H1 (cell line): Measurements from ENCODE around the gene NT5DC1. TPM values are rescaled to one million over a fixed set of nuclear protein-coding genes. Genes with fewer than 3 reads are reported as not detected.

ENCODE experiments used
- CTCF ChIA-PET: fragments of 300-600 bp; sonication (Branson Sonifier 250); formaldehyde crosslinking; loops from one replicate; lab custom pipeline; 2021; ENCODE audit not compliant: partially characterized antibody; lab: Charles Lee
- POLR2A ChIA-PET: fragments of 300-600 bp; sonication (Branson Sonifier 250); formaldehyde crosslinking; loops from one replicate; lab custom pipeline; 2021; ENCODE audit warnings: inconsistent platforms; ENCODE audit not compliant: partially characterized antibody; lab: Charles Lee
- DNase-seq, 2 experiments: peaks; one replicate each; pipeline versions ENCODE4 v3.0.0 to v3.0.0-alpha.2; 2010 to 2022; ENCODE audit warnings: low spot score in 2 of 2, low read depth in 1 of 2, mixed read lengths in 1 of 2
- FAIRE-seq: peaks from 2 replicates; lab custom pipeline; 2011; peaks lifted over from hg19 to GRCh38; lab: Jason Lieb, UNC
- H2AFZ ChIP-seq: 2 replicates; pipeline ENCODE4 v1.8.1; 2012; ENCODE audit warnings: low read length, inconsistent platforms
- H2AK5ac ChIP-seq: 2 replicates; pipeline ENCODE4 v1.6.1; 2013; ENCODE audit warnings: low read depth, low read length
- H2BK120ac ChIP-seq: replicated peaks from 2 replicates; pipeline ENCODE3; 2013; ENCODE audit warnings: low read depth, low read length, inconsistent platforms
- H2BK12ac ChIP-seq: 2 replicates; pipeline ENCODE4 v1.6.1; 2013; ENCODE audit warnings: low read depth, low read length
- H2BK15ac ChIP-seq: 2 replicates; pipeline ENCODE4 v1.6.1; 2013; ENCODE audit warnings: low read length
- H2BK20ac ChIP-seq: 2 replicates; pipeline ENCODE4 v1.6.1; 2013; ENCODE audit warnings: low read length
- H2BK5ac ChIP-seq: 2 replicates; pipeline ENCODE4 v1.6.1; 2013; ENCODE audit warnings: low read depth, low read length
- H3K14ac ChIP-seq: 2 replicates; pipeline ENCODE4 v1.6.1; 2013; ENCODE audit warnings: inconsistent platforms; ENCODE audit not compliant: insufficient read length
- H3K18ac ChIP-seq: 2 replicates; pipeline ENCODE4 v1.6.1; 2013; ENCODE audit warnings: low read length; ENCODE audit errors: extremely low read depth
- H3K23ac ChIP-seq: 2 replicates; pipeline ENCODE4 v1.6.1; 2013; ENCODE audit warnings: inconsistent platforms; ENCODE audit not compliant: insufficient read length
- H3K23me2 ChIP-seq: 2 replicates; pipeline ENCODE4 v1.6.1; 2013; ENCODE audit warnings: low read depth, low read length
- H3K27ac ChIP-seq: 2 replicates; pipeline ENCODE4 v1.6.1; 2011; ENCODE audit warnings: low read depth, low read length, inconsistent platforms
- H3K27me3 ChIP-seq, 4 experiments: replicated peaks in 1 of 4; 1 replicate in 1 of 4; 2 replicates in 3 of 4; pipeline versions ENCODE4 v1.6.1 to v1.8.1; 2011 to 2013; ENCODE audit warnings: low read length in 3 of 4, mild to moderate bottlenecking in 3 of 4, inconsistent platforms in 2 of 4, mixed read lengths in 2 of 4, moderate library complexity in 1 of 4; ENCODE audit not compliant: control insufficient read depth in 3 of 4, insufficient read depth in 3 of 4; ENCODE audit errors: extremely low read depth in 1 of 4
- H3K36me3 ChIP-seq, 4 experiments: 2 replicates each; pipeline versions ENCODE4 v1.6.1 to v1.8.1; 2011 to 2013; ENCODE audit warnings: mild to moderate bottlenecking in 4 of 4, low read length in 3 of 4, moderate library complexity in 2 of 4, control low read depth in 1 of 4, inconsistent platforms in 1 of 4; ENCODE audit not compliant: insufficient read depth in 4 of 4, control insufficient read depth in 2 of 4
- H3K4ac ChIP-seq: replicated peaks from 2 replicates; pipeline ENCODE3; 2013; ENCODE audit warnings: low read length, low read depth, mixed read lengths, inconsistent platforms; ENCODE audit not compliant: insufficient read length
- H3K4me1 ChIP-seq, 4 experiments: replicated peaks in 1 of 4; 1 replicate in 1 of 4; 2 replicates in 3 of 4; pipeline versions ENCODE4 v1.6.1 to v1.8.1; 2011 to 2013; ENCODE audit warnings: low read length in 3 of 4, inconsistent platforms in 2 of 4, mixed read lengths in 1 of 4; ENCODE audit not compliant: insufficient read depth in 4 of 4, control insufficient read depth in 3 of 4
- H3K4me2 ChIP-seq, 2 experiments: 2 replicates each; pipeline versions ENCODE4 v1.6.1 to v1.8.1; 2011 to 2013; ENCODE audit warnings: low read depth in 2 of 2, low read length in 2 of 2, control low read depth in 1 of 2, inconsistent platforms in 1 of 2, mild to moderate bottlenecking in 1 of 2; ENCODE audit not compliant: insufficient read depth in 1 of 2
- H3K4me3 ChIP-seq, 4 experiments: fragments of 200-600, 300-600 bp in 1 of 4; sonication (generic), shearing (Covaris generic), sonication (Bioruptor Twin) in 1 of 4; 2 replicates each; pipeline versions ENCODE4 v1.5.1 to v1.8.1; 2011 to 2016; ENCODE audit warnings: low read length in 4 of 4, low read depth in 3 of 4, control low read depth in 2 of 4, inconsistent platforms in 2 of 4, mild to moderate bottlenecking in 2 of 4, mixed read lengths in 1 of 4, moderate library complexity in 1 of 4; ENCODE audit not compliant: insufficient read depth in 2 of 4; ENCODE audit errors: extremely low read depth in 1 of 4
- H3K56ac ChIP-seq: replicated peaks from 2 replicates; pipeline ENCODE3; 2013; ENCODE audit warnings: low read depth, mild to moderate bottlenecking, mixed read lengths, low read length, inconsistent platforms; ENCODE audit not compliant: insufficient read length
- H3K79me1 ChIP-seq: 2 replicates; pipeline ENCODE4 v1.6.1; 2013; ENCODE audit warnings: low read depth, low read length, control low read depth
- H3K79me2 ChIP-seq, 2 experiments: 2 replicates each; pipeline versions ENCODE4 v1.6.1 to v1.8.1; 2012 to 2013; ENCODE audit warnings: low read length in 2 of 2, mild to moderate bottlenecking in 2 of 2, inconsistent platforms in 1 of 2; ENCODE audit not compliant: insufficient read depth in 2 of 2, control insufficient read depth in 1 of 2
- H3K9ac ChIP-seq, 4 experiments: replicated peaks in 1 of 4; 1 replicate in 1 of 4; 2 replicates in 3 of 4; pipeline versions ENCODE4 v1.6.1 to v1.8.1; 2011 to 2013; ENCODE audit warnings: low read depth in 3 of 4, low read length in 3 of 4, control low read depth in 2 of 4, mild to moderate bottlenecking in 2 of 4, moderate library complexity in 2 of 4, inconsistent platforms in 1 of 4; ENCODE audit errors: extremely low read depth in 1 of 4
- H3K9me3 ChIP-seq, 2 experiments: 2 replicates each; pipeline versions ENCODE4 v1.6.1 to v1.8.1; 2012 to 2013; ENCODE audit warnings: mild to moderate bottlenecking in 2 of 2, moderate library complexity in 2 of 2, control low read depth in 1 of 2, inconsistent platforms in 1 of 2, low read depth in 1 of 2, low read length in 1 of 2, mixed read lengths in 1 of 2; ENCODE audit not compliant: insufficient read depth in 2 of 2
- H4K20me1 ChIP-seq, 2 experiments: replicated peaks in 1 of 2; 2 replicates each; pipeline versions ENCODE3 to v1.8.1; 2011 to 2013; ENCODE audit warnings: inconsistent platforms in 2 of 2, low read length in 2 of 2, mild to moderate bottlenecking in 1 of 2; ENCODE audit not compliant: insufficient read depth in 2 of 2, control insufficient read depth in 1 of 2
- H4K5ac ChIP-seq: 2 replicates; pipeline ENCODE4 v1.6.1; 2013; ENCODE audit warnings: low read length, low read depth, mixed read lengths, inconsistent platforms; ENCODE audit not compliant: insufficient read length
- H4K8ac ChIP-seq: 2 replicates; pipeline ENCODE4 v1.8.0; 2013; ENCODE audit warnings: mild to moderate bottlenecking, moderate library complexity, low read length, inconsistent platforms; ENCODE audit not compliant: insufficient read depth; ENCODE audit errors: extremely low read depth
- H4K91ac ChIP-seq: replicated peaks from 2 replicates; pipeline ENCODE3; 2013; ENCODE audit warnings: low read length, mixed read lengths, inconsistent platforms; ENCODE audit not compliant: insufficient read length
- ASH2L ChIP-seq: fragments of 200-600, 300-600 bp; sonication (generic); IDR thresholded peaks from one replicate; pipeline ENCODE4 v1.7.1; 2017; ENCODE audit warnings: low read length
- EGR1 ChIP-seq: IDR thresholded peaks from 2 replicates; pipeline ENCODE4 v1.6.1; 2011; ENCODE audit warnings: low read depth, low read length, borderline replicate concordance
- EZH2 ChIP-seq: fragments of 200-600 bp; sonication (generic); IDR thresholded peaks from 2 replicates; pipeline ENCODE4 v1.7.1; 2012; ENCODE audit warnings: low read depth, mild to moderate bottlenecking, moderate library complexity, low read length, inconsistent platforms; ENCODE audit not compliant: severe bottlenecking
- MAFK ChIP-seq: IDR thresholded peaks from 2 replicates; pipeline ENCODE4 v1.6.1; 2012; ENCODE audit warnings: low read depth, mild to moderate bottlenecking, improper control_type of control experiment, low read length
- RNF2 ChIP-seq: fragments of 200-900, 300-1000 bp; sonication (generic); IDR thresholded peaks from 2 replicates; pipeline ENCODE4 v1.7.1; 2016; ENCODE audit warnings: borderline replicate concordance, low read depth, mild to moderate bottlenecking, antibody characterized with exemption, low read length; ENCODE audit not compliant: poor library complexity, severe bottlenecking; ENCODE audit errors: missing control alignments
- SP2 ChIP-seq: IDR thresholded peaks from 2 replicates; pipeline ENCODE4 v1.6.1; 2012; ENCODE audit warnings: mild to moderate bottlenecking, low read length, inconsistent platforms
- TAF1 ChIP-seq: IDR thresholded peaks from 2 replicates; pipeline ENCODE4 v1.6.1; 2011; ENCODE audit warnings: mild to moderate bottlenecking, low read depth, low read length
- TEAD4 ChIP-seq: IDR thresholded peaks from 2 replicates; pipeline ENCODE4 v1.6.1; 2012; ENCODE audit warnings: low read depth, low read length, inconsistent platforms, mixed read lengths
- WGBS, 2 experiments: shearing (Covaris generic) in 1 of 2; methylation state at CpG; one replicate each; pipeline versions ENCODE4 v1.1.6 to v1.1.7; 2013 to 2015; ENCODE audit warnings: low lambda C conversion rate in 2 of 2, mixed read lengths in 2 of 2, inconsistent platforms in 1 of 2, low coverage in 1 of 2, missing lambda C conversion rate in 1 of 2; ENCODE audit not compliant: insufficient replicate concordance in 2 of 2, insufficient coverage in 1 of 2, insufficient read length in 1 of 2; ENCODE audit errors: extremely low coverage in 1 of 2, missing lambda C conversion rate in 1 of 2; 5-methylcytosine and 5-hydroxymethylcytosine counted together
- polyA plus RNA-seq, 7 experiments: library from polyadenylated mRNA; depleted of rRNA in 3 of 7; stranded (reverse) in 5 of 7; unstranded in 2 of 7; fragments of >200 nt in 5 of 7; fragments of 200-250 nt in 2 of 7; gene quantifications; 1 replicate in 5 of 7; 2 replicates in 1 of 7; 4 replicates in 1 of 7; pipeline versions ENCODE4 v1.2.1 to v1.2.3, GENCODE V29; 2011 to 2013; ENCODE audit warnings: missing spikeins in 2 of 7, mixed read lengths in 2 of 7
- total RNA-seq: library from RNA; stranded (reverse); fragmentation: NEBNext Ultra II Directional; extraction: Animal tissue kit (Norgen Biotek cat#: 25700); gene quantifications from 2 replicates; pipeline ENCODE4 v1.2.1, GENCODE V29; 2021

NT5DC1 gene
- total and polyA plus RNA-seq, 2 of the 8 experiments (the other 6 are each of a cell fraction or from before 2014, with no cell fraction given), result 25.3 to 72.7 TPM

DNA sequence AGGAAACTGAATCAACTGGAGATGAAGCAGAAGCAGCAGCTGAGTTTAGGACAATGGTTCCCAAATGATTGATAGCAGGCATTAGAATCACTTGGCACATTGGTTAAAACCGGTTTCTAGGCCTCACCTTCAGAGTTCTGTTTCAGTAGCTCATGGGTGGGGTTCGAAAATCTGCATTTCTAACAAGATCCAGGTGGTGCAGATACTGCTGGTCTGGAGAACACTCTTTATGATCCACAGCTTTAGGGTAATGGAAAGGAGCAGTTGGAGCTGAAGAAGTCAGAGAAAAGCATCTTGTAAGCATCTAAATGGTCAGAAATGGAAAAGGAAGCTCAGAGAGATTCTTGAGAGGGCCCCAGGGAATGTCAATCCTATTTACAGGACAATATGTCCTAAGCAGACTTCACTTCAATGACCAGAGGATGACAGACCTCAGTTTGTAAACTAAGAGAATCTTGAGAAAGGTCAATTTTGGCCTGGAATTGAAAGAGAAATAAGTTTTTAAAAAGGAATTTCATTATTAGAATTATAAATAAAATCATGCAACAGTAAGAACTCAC lies 170.6 kb downstream of the NT5DC1 start:
- Histone ChIP-seq H3K9ac (no peak overlapping the region), H3K4ac (no peak overlapping the region), H3K23me2 (no peaks in the 10 kb centered on the region), H3K4me1 (peaks cover 0 to 10% (median 7%) of the 10 kb centered on the region in 4 experiments; a peak in 5 of 7 replicates), H2BK5ac (no peak overlapping the region), H3K4me3 (peak overlapping the region in 1 of 4 experiments; percentile 11; a peak in 2 of 8 replicates), H4K20me1 (peaks cover 0 to 2% of the 10 kb centered on the region in 2 experiments), H2AK5ac (no peak overlapping the region), H2BK20ac (no peak overlapping the region), H3K56ac (no peak overlapping the region), H3K9me3 (no peaks in the 10 kb centered on the region), H3K14ac (no peak overlapping the region), H3K79me2 (peaks cover 0 to 16% of the 10 kb centered on the region in 2 experiments; a peak in 2 of 4 replicates), H4K8ac (no peak overlapping the region), H2BK12ac (no peak overlapping the region), H3K27me3 (no peaks in the 10 kb centered on the region), H2BK15ac (no peak overlapping the region), H2BK120ac (no peak overlapping the region), H3K36me3 (no peaks in the 10 kb centered on the region; a peak in 1 of 8 replicates), H2AFZ (no peak overlapping the region), H3K18ac (no peak overlapping the region), H3K4me2 (peak overlapping the region; percentile 31 to 33; a peak in 3 of 4 replicates), H3K27ac (no peak overlapping the region), H3K23ac (no peak overlapping the region), H4K91ac (no peak overlapping the region), H3K79me1 (no peaks in the 10 kb centered on the region), H4K5ac (no peak overlapping the region)
- FAIRE-seq (no peak), DNase-seq (peak in 1 of 2 experiments; percentile 44)
- ChIA-PET CTCF (interaction anchor here (0.6 to 7.0 kb wide), 15 partner anchors 8 to 311 kb away, joined by 3 to 60 read pairs (median 4); partner anchors contain the start of gene TSPYL4), POLR2A (interaction anchor here (0.9 to 3.5 kb wide), 5 partner anchors 9 to 258 kb away, joined by 3 to 25 read pairs (median 4); partner anchors contain the start of genes DSE and TSPYL1)
- WGBS, 2 experiments, result 25% methylated on average over 2 of the region's 2 CpGs; no CpG with 5 or more reads in 1 of the 2 experiments
- TF ChIP-seq ASH2L, result peak; percentile 46
- TF ChIP-seq MAFK, result no peak
- TF ChIP-seq SP2, result no peak
- TF ChIP-seq RNF2, result no peak
- TF ChIP-seq TAF1, result no peak
- TF ChIP-seq TEAD4, result no peak
- TF ChIP-seq EZH2, result no peak
- TF ChIP-seq EGR1, result no peak
